ENCODE measurements around the gene KSR1.

Gene KSR1

GRCh38 chr17:27473748-27474609 lies 17.7 kb downstream of the KSR1 start:
- DNase-seq (ENCODE audit: low read depth): no peak

GRCh38 chr17:27475070-27475673 lies 18.9 kb downstream of the KSR1 start:
- no peak for DNase-seq (ENCODE audit: low read depth)

GRCh38 chr17:27475981-27476895 lies 20.0 kb downstream of the KSR1 start:
- DNase-seq (ENCODE audit: low read depth): no peak

- no peak for DNase-seq (ENCODE audit: low read depth)
These were observed 21.0 kb downstream of the KSR1 start for GRCh38 chr17:27477050-27477888.

GRCh38 chr17:27477971-27478684 lies 21.9 kb downstream of the KSR1 start:
- no peak for DNase-seq (ENCODE audit: low read depth)

GRCh38 chr17:27478901-27479538 lies 22.8 kb downstream of the KSR1 start:
- no peak for DNase-seq (ENCODE audit: low read depth)

- no peak for DNase-seq (ENCODE audit: low read depth)
These were observed 23.6 kb downstream of the KSR1 start for GRCh38 chr17:27479838-27480237.

GRCh38 chr17:27480699-27481098 lies 24.5 kb downstream of the KSR1 start:
- no peak for DNase-seq (ENCODE audit: low read depth)

GRCh38 chr17:27481327-27481726 lies 25.1 kb downstream of the KSR1 start:
- no peak for DNase-seq (ENCODE audit: low read depth)

- DNase-seq (ENCODE audit: low read depth): no peak
These were observed 28.9 kb downstream of the KSR1 start for GRCh38 chr17:27485125-27485524.

- no peak for DNase-seq (ENCODE audit: low read depth)
These were observed 29.7 kb downstream of the KSR1 start for GRCh38 chr17:27485716-27486495.

GRCh38 chr17:27486741-27487140 lies 30.5 kb downstream of the KSR1 start:
- no peak for DNase-seq (ENCODE audit: low read depth)

GRCh38 chr17:27488231-27488630 lies 32.0 kb downstream of the KSR1 start:
- no peak for DNase-seq (ENCODE audit: low read depth)

GRCh38 chr17:27489045-27489715 lies 32.9 kb downstream of the KSR1 start:
- DNase-seq (ENCODE audit: low read depth): peak; percentile 43

GRCh38 chr17:27490391-27490790 lies 34.1 kb downstream of the KSR1 start:
- no peak for DNase-seq (ENCODE audit: low read depth)

GRCh38 chr17:27491713-27492190 lies 35.5 kb downstream of the KSR1 start:
- DNase-seq (ENCODE audit: low read depth): no peak

GRCh38 chr17:27492470-27492869 lies 36.2 kb downstream of the KSR1 start:
- DNase-seq (ENCODE audit: low read depth): no peak

GRCh38 chr17:27493088-27493487 lies 36.8 kb downstream of the KSR1 start:
- DNase-seq (ENCODE audit: low read depth): no peak
